ENCODE measurements around the gene CST3.
"Not testable (repeated sequence)": the region's sequence is repeated elsewhere in the genome, so short reads cannot be mapped to it uniquely, and the experiment has no call there.

Gene CST3

DNA sequence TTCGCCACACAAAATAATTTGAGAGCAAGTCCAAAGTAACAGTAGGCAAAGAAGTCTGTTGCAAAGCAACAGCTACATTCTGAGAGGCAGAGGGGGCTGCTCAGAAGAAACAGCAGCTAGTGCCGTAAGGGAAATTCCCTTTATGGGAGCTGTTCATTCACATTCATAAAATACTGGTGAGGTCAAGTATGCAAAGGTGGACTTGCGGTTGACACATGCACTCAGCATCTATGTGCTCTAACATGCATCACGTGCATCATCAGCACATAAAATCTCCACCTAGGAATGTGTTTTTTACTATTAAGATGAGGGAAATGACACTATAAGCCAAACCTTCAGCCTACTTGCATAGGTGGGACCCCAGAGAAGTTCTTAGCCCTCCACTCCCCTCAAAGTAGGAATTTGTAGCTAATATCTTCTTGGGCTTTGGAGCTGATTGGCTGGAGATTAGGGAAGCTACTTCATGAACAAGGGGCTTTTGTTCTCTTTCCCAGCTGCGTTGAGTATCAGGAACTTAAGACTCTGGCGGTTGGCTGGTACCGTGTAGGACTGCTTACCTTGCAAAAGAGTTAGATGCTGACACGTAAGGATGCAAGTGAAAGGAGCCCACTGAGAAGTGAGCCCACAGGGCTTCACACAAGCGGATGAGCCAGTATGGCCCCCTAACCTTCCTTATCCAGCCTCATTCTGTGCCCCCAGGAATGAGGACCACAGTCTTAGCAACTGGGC lies 12.4 kb downstream of the CST3 start:
- no peak for DNase-seq

DNA sequence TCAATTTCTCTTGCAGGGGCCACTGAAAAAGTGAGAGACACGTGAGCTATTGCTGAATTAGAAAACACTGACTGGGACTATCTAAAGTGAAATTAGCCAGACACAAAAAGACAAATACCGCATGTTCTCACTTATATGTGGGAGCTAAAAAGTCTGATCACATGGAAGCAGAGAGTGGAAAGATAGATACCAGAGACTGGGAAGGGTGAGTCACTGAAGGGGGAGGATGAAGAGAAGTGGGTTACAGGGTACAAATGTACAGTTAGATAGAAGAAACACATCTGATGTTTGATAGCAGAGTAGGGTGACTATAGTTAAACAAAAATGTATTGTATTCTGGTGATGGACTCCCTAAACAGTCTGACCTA lies 13.4 kb downstream of the CST3 start:
- DNase-seq = no peak

GRCh38 chr20:23623666-23624323 lies 14.0 kb downstream of the CST3 start:
- no peak for DNase-seq

- DNase-seq = no peak
Measured at GRCh38 chr20:23622839-23623343, 14.9 kb downstream of the CST3 start.

DNA sequence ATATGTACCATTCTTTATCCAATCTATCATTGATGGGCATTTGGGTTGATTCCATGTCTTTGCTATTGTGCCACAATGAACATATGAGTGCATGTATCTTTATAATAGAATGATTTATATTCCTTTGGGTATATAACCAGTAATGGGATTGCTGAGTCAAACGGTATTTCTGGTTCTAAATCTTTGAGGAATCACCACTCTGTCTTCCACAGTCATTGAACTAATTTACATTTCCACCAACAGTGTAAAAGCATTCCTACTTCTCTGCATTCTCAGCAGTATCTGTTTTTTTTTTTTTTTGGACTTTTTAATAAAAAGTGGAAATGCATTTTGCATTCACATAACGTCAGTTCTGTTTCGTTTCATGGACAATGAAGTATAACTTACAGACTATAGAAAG lies 15.4 kb downstream of the CST3 start:
- not testable (repeated sequence) for DNase-seq

- DNase-seq = not testable (repeated sequence)
Measured at GRCh38 chr20:23620670-23621386, 16.9 kb downstream of the CST3 start.

DNA sequence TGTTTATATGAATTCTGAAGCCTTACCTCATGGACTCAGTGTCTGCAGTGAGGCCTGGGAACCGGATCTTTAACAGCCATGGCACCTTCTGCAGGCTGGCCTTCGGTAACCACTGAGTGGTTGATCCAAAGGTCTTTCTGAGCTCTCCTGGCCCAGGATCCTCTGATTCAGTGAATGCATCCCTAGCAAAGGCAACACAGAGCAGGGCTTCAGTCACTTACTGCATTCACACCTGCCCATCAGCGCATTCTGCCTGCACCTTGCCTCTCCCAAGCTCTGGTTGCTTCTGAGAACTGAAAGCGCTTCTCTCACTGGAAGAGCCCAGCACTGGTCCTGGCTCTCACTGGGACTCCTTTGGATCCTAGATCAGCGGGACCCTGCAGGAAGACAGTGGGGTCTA lies 23.6 kb downstream of the CST3 start:
- DNase-seq = no peak

GRCh38 chr20:23613676-23614075 lies 24.1 kb downstream of the CST3 start:
- DNase-seq = no peak

DNA sequence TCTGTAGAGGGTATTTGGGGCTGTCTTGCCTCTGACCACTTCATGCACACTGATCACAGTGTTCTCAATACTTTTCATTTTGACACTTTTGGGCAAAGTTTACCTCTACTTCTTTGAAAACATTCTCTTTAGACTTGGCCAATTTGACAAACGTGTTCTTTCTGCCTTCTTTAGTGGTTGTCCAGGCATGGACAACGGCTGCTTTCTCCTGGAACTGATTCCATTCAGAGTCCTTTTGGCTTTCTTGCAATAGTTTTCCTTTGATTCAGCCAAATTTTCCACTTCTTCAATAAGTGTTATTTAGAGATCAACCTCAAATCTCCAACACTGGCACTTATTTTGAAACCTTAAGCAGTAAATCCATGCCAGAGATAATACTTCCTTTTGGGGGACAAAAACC lies 25.4 kb downstream of the CST3 start:
- no peak for DNase-seq

- DNase-seq = no peak
Measured at GRCh38 chr20:23609486-23610109, 28.2 kb downstream of the CST3 start.

DNA sequence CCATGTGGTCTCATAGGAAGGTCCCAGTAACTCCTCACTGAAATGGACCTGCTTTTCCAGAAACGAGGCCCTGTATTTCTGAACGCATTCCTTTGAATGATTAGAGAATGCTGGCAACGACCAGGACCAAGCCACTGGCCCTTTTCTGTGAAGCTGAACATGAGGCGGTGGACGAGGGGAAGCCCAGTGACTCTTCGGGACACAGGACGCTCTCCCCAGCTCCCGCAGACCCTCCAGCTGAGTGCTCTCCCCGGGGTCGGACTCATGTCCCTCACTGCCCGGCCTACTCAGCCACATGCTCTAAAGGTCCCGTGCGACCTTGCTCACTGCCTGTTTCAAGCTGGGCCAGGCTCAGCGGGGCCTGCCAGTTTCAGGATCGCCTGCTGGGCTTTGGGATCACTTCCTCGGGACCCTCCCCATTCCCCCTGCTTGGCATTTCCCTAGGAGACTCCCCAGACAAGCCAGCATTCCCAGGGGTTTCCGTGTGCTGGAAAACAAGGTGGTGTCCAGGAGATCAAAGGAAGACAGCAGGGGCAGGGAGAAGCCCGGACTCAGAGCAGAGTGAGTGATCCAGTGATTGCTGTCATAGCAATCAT lies 29.4 kb downstream of the CST3 start:
- no peak for DNase-seq

DNA sequence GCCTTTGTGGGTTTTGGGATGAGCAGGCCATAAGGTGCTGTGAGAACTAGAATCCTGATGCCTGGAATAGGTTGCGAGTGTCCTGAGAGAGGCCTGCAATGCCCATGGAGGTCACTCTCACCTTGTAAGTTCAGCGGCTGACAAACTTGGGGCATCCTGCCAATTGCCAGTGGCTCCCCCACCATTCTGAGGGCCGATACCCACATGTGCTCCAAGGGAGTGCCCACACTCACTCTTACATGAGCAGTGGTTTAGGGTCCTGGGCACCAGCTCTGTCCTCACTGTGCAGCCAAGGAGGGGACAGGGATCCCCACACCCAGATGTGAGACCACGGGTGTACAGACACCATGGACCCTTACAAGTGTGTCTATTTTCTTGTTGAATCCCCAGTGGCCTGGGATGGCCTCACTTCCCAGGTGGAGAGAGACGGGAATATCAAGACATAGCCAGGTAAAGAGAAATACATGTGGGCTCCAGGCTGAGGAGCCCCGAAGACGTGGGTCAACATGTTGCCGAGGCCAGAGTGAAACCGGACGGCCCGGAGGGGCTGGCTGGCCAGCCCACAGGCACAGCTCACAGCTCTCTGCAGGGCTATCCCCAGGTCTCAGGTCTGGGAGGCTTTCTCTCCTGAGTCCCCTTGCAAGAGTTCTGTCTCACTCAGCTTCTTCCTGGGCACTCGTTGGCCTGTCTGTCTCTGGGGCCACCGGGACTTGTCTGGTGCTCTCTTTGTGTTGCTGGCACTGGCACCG lies 30.1 kb downstream of the CST3 start:
- no peak for DNase-seq

DNA sequence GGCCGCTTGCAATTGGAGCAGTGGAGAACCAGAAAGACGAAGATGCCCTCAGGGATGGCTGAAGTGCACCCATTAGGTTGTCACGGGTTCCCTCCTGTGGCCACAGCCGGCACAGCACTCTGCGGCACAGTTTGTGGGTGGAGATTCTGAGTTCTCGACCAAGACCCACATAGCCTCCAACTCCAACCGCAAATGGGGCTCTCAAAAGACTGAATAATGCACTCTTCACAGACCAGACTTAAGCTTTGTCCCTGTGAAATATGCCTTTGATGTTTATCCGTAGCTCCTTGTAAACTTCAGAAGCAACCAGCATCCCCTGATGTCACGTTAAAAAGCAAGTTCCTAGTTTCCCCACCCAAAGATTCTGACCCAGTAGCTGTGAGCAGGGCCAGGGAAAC lies 31.1 kb downstream of the CST3 start:
- peak; percentile 68 for DNase-seq

- DNase-seq = no peak
Measured at GRCh38 chr20:23605867-23606651, 31.7 kb downstream of the CST3 start, which contains the start of gene CST9. Gene CST9, minus strand, starts transcription at chr20:23605917. Its CDS starts 53 bp downstream, at chr20:23605864.

- DNase-seq = no peak
Measured at GRCh38 chr20:23604306-23604705, 33.4 kb downstream of the CST3 start.

- DNase-seq = no peak
Measured at GRCh38 chr20:23603321-23603720, 34.4 kb downstream of the CST3 start.

GRCh38 chr20:23602699-23603098 lies 35.1 kb downstream of the CST3 start:
- no peak for DNase-seq

DNA sequence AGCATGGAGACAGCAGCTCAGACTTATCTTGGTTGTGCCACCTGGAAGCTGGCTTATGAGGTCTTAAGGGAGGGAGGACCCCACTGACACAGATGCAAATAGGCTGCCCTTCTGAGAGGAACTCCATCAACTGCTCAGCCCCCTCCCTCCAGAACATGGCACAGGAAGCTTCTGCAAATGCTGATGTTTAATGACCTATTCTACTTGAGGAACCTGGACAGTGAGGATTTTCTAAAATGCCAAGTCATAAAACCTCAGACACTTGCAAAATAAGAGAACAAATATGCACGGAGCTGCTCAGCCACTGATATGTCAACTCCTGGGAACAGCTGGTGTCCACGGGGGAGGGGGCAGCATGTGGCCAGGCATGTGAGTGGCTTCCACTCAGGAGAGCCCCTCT lies 35.5 kb downstream of the CST3 start:
- DNase-seq = no peak

DNA sequence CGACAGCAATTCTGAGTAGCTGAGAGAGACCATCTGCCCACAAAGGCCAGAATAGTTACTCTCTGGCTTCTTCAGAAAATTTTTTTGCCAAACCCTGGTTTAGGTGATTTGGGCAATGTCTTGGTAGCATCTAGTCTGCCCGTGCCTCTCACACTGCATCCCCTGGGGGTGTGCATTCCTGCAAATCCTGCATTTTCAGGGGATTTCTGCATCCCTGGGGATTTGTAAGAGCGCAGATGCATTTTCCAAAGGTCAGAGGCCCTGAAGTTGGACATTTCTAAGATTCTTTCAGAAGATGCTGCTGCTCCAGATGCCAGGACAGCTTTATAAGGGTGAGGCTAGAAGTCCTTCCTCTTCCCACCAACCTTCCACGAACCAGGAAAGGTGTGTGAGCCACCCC lies 36.0 kb downstream of the CST3 start:
- no peak for DNase-seq

- no peak for DNase-seq
Measured at GRCh38 chr20:23598481-23598880, 39.3 kb downstream of the CST3 start.

DNA sequence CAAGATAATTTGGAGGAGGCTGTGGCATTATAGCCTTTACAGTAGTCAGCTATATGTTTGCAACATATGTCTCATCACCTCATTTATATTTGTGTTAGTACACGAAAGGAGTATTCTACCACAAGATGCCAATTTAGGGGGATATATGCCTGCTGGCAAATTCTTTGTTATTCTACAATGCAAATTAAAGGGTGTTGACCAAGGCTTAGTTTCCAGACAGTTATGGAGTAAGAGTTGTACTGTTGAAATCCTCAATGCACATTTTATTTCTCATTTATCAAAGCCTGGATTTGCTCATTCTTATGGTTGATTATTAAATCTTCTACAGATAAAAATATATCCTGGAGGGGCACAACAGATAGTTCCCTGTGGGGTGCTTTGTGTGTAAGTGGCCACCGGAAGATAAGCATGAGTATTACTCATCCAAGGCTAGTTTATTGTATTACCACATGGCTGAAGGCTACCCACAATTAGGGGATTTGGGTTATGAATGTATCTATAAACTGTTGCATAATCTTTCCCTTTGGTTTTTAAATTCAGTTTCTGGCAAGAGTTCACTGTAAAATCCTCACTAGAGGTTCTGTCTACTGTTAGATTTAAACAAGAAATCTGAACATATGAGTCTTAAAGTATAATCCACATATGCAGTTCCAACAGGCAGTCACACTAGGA lies 41.0 kb downstream of the CST3 start:
- no peak for DNase-seq
